ENCODE data around the gene QRFP. TPM values are rescaled to one million over a fixed set of nuclear protein-coding genes. Genes with fewer than 3 reads are reported as not detected.
"Not testable (repeated sequence)": the region's sequence is repeated elsewhere in the genome, so short reads cannot be mapped to it uniquely, and the experiment has no call there.

Gene QRFP
- total and polyA plus RNA-seq, 2 donors (not counting 1 experiment from before 2014, with no cell fraction given): not detected

GRCh38 chr9:130911254-130912049 lies 14.8 kb upstream of the QRFP start:
- peaks cover 13% of the 10 kb centered on the region for H3K4me1 ChIP-seq (ENCODE audit: control insufficient read depth, extremely low read depth, insufficient read depth, low read length)
- H3K4me2 ChIP-seq (ENCODE audit: extremely low read depth, insufficient read depth, low read length): no peak overlapping the region
- H3K79me2 ChIP-seq (ENCODE audit: control insufficient read depth, insufficient read depth, low read length): no peaks in the 10 kb centered on the region
- no peak overlapping the region for H3K27ac ChIP-seq (ENCODE audit: insufficient read depth, low read length)
- no peaks in the 10 kb centered on the region for H3K27me3 ChIP-seq (ENCODE audit: control insufficient read depth, insufficient read depth, low read length)
- DNase-seq (ENCODE audit: low read depth in 2 of 2): no peak
- H4K20me1 ChIP-seq (ENCODE audit: control insufficient read depth, extremely low read depth, insufficient read depth, low read length): no peaks in the 10 kb centered on the region
- TF ChIP-seq EZH2 (IDR thresholded peaks at IDR 0.05; ENCODE audit: low read length, missing control alignments): no peak
- TF ChIP-seq CTCF (conservative IDR thresholded peaks at IDR 0.05 in 1 of 2, IDR thresholded peaks at IDR 0.05 in 1 of 2; ENCODE audit: low read depth in 1 of 2, low read length in 2 of 2): no peak
- no peak overlapping the region for H2AFZ ChIP-seq (ENCODE audit: low read length)
- no peak overlapping the region for H3K4me3 ChIP-seq (replicated peaks in 1 of 4; ENCODE audit: control extremely low read depth in 1 of 4, insufficient read depth in 1 of 4, low read depth in 3 of 4, low read length in 4 of 4)
- H3K36me3 ChIP-seq (ENCODE audit: control insufficient read depth, insufficient read depth, low read length): no peaks in the 10 kb centered on the region
- no peaks in the 10 kb centered on the region for H3K9me3 ChIP-seq (ENCODE audit: control insufficient read depth, insufficient read depth, low read depth, low read length)
- no peak overlapping the region for H3K9ac ChIP-seq (ENCODE audit: insufficient read depth, low read length)

- H3K4me2 ChIP-seq (ENCODE audit: extremely low read depth, insufficient read depth, low read length); H3K4me3 ChIP-seq (replicated peaks in 1 of 4; ENCODE audit: control extremely low read depth in 1 of 4, insufficient read depth in 1 of 4, low read depth in 3 of 4, low read length in 4 of 4); H2AFZ ChIP-seq (ENCODE audit: low read length); DNase-seq (ENCODE audit: low read depth in 2 of 2); H3K9ac ChIP-seq (ENCODE audit: insufficient read depth, low read length); H3K36me3 ChIP-seq (ENCODE audit: control insufficient read depth, insufficient read depth, low read length); H3K27me3 ChIP-seq (ENCODE audit: control insufficient read depth, insufficient read depth, low read length); H4K20me1 ChIP-seq (ENCODE audit: control insufficient read depth, extremely low read depth, insufficient read depth, low read length); H3K9me3 ChIP-seq (ENCODE audit: control insufficient read depth, insufficient read depth, low read depth, low read length); H3K27ac ChIP-seq (ENCODE audit: insufficient read depth, low read length); H3K79me2 ChIP-seq (ENCODE audit: control insufficient read depth, insufficient read depth, low read length): not testable (repeated sequence)
- peaks cover 13% of the 10 kb centered on the region for H3K4me1 ChIP-seq (ENCODE audit: control insufficient read depth, extremely low read depth, insufficient read depth, low read length)
These were observed 14.1 kb upstream of the QRFP start for GRCh38 chr9:130910670-130911069.

GRCh38 chr9:130910041-130910440 lies 13.4 kb upstream of the QRFP start:
- not testable (repeated sequence) for H2AFZ ChIP-seq (ENCODE audit: low read length); H3K36me3 ChIP-seq (ENCODE audit: control insufficient read depth, insufficient read depth, low read length); H3K9me3 ChIP-seq (ENCODE audit: control insufficient read depth, insufficient read depth, low read depth, low read length); DNase-seq (ENCODE audit: low read depth in 2 of 2); H3K79me2 ChIP-seq (ENCODE audit: control insufficient read depth, insufficient read depth, low read length); H3K4me2 ChIP-seq (ENCODE audit: extremely low read depth, insufficient read depth, low read length); H3K4me3 ChIP-seq (replicated peaks in 1 of 4; ENCODE audit: control extremely low read depth in 1 of 4, insufficient read depth in 1 of 4, low read depth in 3 of 4, low read length in 4 of 4); H3K9ac ChIP-seq (ENCODE audit: insufficient read depth, low read length); H4K20me1 ChIP-seq (ENCODE audit: control insufficient read depth, extremely low read depth, insufficient read depth, low read length); H3K27ac ChIP-seq (ENCODE audit: insufficient read depth, low read length); H3K27me3 ChIP-seq (ENCODE audit: control insufficient read depth, insufficient read depth, low read length)
- peaks cover 13% of the 10 kb centered on the region for H3K4me1 ChIP-seq (ENCODE audit: control insufficient read depth, extremely low read depth, insufficient read depth, low read length)

GRCh38 chr9:130908878-130909355 lies 12.3 kb upstream of the QRFP start:
- H3K9me3 ChIP-seq (ENCODE audit: control insufficient read depth, insufficient read depth, low read depth, low read length): no peaks in the 10 kb centered on the region
- H3K36me3 ChIP-seq (ENCODE audit: control insufficient read depth, insufficient read depth, low read length): no peaks in the 10 kb centered on the region
- H3K4me3 ChIP-seq (replicated peaks in 1 of 4; ENCODE audit: control extremely low read depth in 1 of 4, insufficient read depth in 1 of 4, low read depth in 3 of 4, low read length in 4 of 4): no peak overlapping the region
- H3K27ac ChIP-seq (ENCODE audit: insufficient read depth, low read length): no peak overlapping the region
- H3K9ac ChIP-seq (ENCODE audit: insufficient read depth, low read length): no peak overlapping the region
- H3K27me3 ChIP-seq (ENCODE audit: control insufficient read depth, insufficient read depth, low read length): no peaks in the 10 kb centered on the region
- H3K4me2 ChIP-seq (ENCODE audit: extremely low read depth, insufficient read depth, low read length): no peak overlapping the region
- no peak for TF ChIP-seq EZH2 (IDR thresholded peaks at IDR 0.05; ENCODE audit: low read length, missing control alignments)
- TF ChIP-seq CTCF (conservative IDR thresholded peaks at IDR 0.05 in 1 of 2, IDR thresholded peaks at IDR 0.05 in 1 of 2; ENCODE audit: low read depth in 1 of 2, low read length in 2 of 2): no peak
- no peaks in the 10 kb centered on the region for H3K79me2 ChIP-seq (ENCODE audit: control insufficient read depth, insufficient read depth, low read length)
- H2AFZ ChIP-seq (ENCODE audit: low read length): no peak overlapping the region
- DNase-seq (ENCODE audit: low read depth in 2 of 2): no peak
- H4K20me1 ChIP-seq (ENCODE audit: control insufficient read depth, extremely low read depth, insufficient read depth, low read length): no peaks in the 10 kb centered on the region
- peaks cover 13% of the 10 kb centered on the region for H3K4me1 ChIP-seq (ENCODE audit: control insufficient read depth, extremely low read depth, insufficient read depth, low read length)

All from fibroblast of lung (primary cell).